GM12865 (cell line): ENCODE results near the gene TGFBRAP1.
A peak's percentile ranks its signal among the peaks of the same experiment; 100 is the strongest.

Experiments used
- DNase-seq: peaks from one replicate; pipeline ENCODE4 v3.0.0; 2010; ENCODE audit warnings: low read depth
- H3K4me3 ChIP-seq: 2 replicates; pipeline ENCODE4 v1.5.1; 2011; ENCODE audit warnings: mild to moderate bottlenecking, low read depth, low read length, control low read depth
- TF ChIP-seq, protein P1 (sequence below): IDR thresholded peaks from 2 replicates; pipeline ENCODE4 v1.5.1; 2011; ENCODE audit warnings: low read length, control low read depth, low read depth, inconsistent platforms; ENCODE audit not compliant: insufficient read depth; ENCODE audit errors: missing control alignments

TGFBRAP1 gene, protein sequence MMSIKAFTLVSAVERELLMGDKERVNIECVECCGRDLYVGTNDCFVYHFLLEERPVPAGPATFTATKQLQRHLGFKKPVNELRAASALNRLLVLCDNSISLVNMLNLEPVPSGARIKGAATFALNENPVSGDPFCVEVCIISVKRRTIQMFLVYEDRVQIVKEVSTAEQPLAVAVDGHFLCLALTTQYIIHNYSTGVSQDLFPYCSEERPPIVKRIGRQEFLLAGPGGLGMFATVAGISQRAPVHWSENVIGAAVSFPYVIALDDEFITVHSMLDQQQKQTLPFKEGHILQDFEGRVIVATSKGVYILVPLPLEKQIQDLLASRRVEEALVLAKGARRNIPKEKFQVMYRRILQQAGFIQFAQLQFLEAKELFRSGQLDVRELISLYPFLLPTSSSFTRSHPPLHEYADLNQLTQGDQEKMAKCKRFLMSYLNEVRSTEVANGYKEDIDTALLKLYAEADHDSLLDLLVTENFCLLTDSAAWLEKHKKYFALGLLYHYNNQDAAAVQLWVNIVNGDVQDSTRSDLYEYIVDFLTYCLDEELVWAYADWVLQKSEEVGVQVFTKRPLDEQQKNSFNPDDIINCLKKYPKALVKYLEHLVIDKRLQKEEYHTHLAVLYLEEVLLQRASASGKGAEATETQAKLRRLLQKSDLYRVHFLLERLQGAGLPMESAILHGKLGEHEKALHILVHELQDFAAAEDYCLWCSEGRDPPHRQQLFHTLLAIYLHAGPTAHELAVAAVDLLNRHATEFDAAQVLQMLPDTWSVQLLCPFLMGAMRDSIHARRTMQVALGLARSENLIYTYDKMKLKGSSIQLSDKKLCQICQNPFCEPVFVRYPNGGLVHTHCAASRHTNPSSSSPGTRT

DNA sequence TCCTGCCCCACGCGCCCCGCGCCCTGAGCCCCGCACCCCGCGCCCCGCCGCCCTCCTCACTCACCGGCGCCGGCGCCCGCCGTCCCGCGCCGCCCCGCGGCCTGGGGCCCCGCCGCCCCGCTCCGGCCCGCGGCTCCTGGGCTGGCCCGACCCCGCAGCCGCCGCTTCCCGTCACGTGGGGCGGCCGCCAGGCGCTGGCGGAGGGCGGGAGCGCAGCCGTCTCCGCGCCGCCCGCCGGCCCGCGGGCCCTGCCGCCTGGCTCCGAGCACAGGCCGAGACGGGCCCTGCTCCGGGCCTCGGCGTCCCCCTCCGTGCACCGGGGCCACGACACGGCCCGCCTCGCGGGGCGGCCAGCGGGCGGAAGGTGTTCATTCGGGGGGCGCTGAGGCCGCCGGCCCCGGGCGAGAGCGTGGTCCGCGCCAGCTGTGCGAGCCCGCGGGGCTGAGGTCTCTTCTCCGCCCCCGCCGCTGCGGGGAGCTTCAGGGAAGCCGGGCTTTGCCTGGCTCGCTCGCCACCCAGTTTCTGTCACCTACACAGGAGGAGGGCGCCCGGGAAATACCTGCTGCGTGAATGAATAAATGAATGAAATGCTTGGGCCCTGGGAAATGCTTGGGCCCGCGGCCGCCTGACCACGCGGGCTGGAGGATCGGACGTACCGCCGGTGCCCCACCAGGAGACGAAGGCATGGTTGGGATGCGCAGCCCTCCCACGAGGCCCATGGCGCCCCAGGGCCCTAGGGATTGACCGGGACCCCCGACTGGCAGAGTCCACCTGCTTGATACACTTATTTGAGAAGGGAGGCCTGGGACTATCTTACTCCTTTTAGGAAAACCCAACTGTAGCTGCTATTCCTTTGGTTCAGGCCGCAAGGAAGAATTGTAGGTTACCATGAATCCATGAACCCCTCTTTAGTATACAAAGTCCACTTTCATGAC is at the start of gene TGFBRAP1:
TSS of gene TGFBRAP1 (minus strand) at position 175 of the 935 bp plus-strand sequence. CDS start 21,434 bp downstream, outside the sequence.
- TF ChIP-seq, protein P1, sequence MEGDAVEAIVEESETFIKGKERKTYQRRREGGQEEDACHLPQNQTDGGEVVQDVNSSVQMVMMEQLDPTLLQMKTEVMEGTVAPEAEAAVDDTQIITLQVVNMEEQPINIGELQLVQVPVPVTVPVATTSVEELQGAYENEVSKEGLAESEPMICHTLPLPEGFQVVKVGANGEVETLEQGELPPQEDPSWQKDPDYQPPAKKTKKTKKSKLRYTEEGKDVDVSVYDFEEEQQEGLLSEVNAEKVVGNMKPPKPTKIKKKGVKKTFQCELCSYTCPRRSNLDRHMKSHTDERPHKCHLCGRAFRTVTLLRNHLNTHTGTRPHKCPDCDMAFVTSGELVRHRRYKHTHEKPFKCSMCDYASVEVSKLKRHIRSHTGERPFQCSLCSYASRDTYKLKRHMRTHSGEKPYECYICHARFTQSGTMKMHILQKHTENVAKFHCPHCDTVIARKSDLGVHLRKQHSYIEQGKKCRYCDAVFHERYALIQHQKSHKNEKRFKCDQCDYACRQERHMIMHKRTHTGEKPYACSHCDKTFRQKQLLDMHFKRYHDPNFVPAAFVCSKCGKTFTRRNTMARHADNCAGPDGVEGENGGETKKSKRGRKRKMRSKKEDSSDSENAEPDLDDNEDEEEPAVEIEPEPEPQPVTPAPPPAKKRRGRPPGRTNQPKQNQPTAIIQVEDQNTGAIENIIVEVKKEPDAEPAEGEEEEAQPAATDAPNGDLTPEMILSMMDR, result no peak
- peak within 1 kb of the TSS; percentile 76 for H3K4me3 ChIP-seq
- DNase-seq, result peak; percentile 76

DNA sequence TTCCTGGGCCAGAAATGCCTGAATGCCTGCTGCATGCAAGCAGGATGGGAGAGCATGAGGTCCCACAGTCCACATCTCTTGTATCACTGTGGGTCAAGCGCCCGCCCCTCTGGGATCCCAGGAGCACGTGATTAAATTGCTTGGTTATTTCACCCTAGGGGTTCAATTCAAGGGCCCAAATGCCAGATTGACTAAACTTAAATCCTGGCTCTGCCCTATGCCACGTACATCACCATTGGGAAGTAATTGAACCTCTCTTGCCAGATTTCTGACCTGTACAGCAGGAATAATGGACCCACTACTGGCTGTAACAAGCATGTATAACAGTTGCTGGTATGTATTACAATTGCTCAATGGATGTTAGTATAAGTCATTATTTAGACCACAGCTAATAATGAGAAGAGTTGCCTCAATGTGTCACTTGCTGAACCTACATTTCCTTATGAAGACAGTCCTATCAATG is 49.4 kb upstream of the TGFBRAP1 start:
- H3K4me3 ChIP-seq, result no peak overlapping the region
- DNase-seq, result no peak
- TF ChIP-seq, protein P1, result no peak

DNA sequence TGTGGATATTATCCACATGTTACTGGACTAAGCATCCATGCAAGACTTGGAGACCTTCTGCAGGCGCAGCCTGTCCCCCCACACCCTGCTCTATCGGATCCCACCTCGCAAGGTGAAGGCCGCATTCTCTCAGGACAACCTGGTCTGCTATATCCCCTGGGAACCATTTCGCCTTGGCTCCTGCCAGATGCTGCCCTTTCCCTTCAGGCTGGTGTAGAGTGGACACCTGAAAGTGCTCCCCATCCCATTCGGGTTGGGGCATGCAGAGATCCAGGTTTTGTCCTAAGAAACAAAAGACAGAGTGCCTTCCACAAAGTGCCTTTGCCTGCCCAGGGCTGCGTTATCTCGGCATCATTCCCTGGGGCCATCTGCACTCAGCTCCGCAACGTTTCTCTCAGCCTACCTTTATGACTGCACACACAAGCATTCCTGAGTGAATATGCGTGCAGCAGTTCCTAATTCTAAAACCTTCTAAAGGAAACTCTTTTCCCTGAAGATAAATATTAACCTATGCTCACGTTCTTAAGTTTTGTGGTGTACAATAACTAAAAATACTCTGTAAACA is 48.8 kb upstream of the TGFBRAP1 start:
- DNase-seq, result no peak
- TF ChIP-seq, protein P1, result no peak
- no peak overlapping the region for H3K4me3 ChIP-seq

DNA sequence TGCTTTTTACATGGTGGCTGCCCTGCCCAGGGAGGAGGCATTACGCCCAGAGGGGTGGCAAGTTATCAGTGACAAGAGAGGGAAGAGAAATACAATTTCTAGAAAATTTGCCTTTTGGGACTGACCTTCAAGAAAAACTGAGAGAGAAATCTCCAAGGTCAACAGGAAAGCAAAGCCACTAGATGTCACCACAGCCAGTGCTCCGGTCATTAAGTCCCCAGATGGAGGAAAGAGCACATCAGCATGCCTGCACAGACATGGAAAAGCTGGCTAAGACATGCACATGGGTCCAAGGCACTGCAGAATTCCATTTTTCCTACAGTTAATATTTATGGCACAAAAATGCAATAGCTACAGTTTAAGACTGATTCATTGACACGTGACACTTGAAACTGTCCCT is 48.3 kb upstream of the TGFBRAP1 start:
- no peak for DNase-seq
- no peak overlapping the region for H3K4me3 ChIP-seq
- TF ChIP-seq, protein P1, result no peak

DNA sequence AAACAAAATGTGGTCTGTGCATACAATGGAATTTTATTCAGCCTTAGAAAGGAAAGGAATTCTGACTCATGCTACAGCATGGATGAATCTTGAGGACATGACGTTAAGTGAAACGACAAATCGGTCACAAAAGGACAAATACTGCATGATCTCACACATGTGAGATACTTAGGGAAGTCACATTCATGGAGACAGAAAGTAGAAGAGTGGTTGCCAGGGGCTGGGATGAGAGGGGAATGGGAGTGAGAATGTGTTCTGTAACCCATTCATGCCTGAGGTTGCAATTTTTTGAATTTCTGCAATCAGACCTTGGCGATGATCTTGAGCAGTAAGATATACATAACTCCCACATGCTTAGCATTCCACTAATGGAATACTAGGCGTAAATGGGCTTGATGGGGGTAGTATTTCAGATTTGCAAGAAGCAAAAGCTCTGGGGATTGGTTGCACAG is 47.3 kb upstream of the TGFBRAP1 start:
- DNase-seq, result no peak
- TF ChIP-seq, protein P1, result no peak
- no peak overlapping the region for H3K4me3 ChIP-seq

DNA sequence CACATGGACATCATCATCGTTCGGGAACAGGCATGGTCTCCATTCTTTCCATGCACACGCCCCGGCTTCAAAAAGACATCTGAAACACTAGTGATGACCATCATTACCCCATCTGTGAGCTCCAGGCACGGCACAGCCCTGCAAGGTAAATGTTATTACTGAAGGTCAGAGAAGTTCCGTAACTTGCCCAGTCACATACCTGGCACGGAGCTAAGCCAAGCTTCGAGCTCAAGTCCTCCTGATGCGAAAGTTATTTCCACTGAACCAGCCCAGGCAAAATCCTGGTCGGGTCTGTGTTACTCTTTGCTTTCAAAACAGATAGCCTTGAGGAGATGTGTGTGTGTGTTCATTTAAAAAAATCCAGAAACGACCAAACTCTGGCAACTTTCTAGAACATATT is 46.5 kb upstream of the TGFBRAP1 start:
- H3K4me3 ChIP-seq, result no peak overlapping the region
- DNase-seq, result no peak
- TF ChIP-seq, protein P1, result no peak
